Measurements from ENCODE around the gene ST6GALNAC3. TPM values are rescaled to one million over a fixed set of nuclear protein-coding genes. Genes with fewer than 3 reads are reported as not detected.
"Not testable (repeated sequence)": the region's sequence is repeated elsewhere in the genome, so short reads cannot be mapped to it uniquely, and the experiment has no call there.

Gene ST6GALNAC3
- polyA plus RNA-seq, 5 donors = 21.0 to 41.8 (median 33.9) TPM

- DNase-seq = no peak
These were observed 28.5 kb downstream of the ST6GALNAC3 start for GRCh38 chr1:76103034-76103433.

- DNase-seq = no peak
These were observed 30.8 kb downstream of the ST6GALNAC3 start for GRCh38 chr1:76105372-76105771.

- no peak for DNase-seq
These were observed 31.7 kb downstream of the ST6GALNAC3 start for GRCh38 chr1:76106251-76106650.

GRCh38 chr1:76106719-76107235 is 32.2 kb downstream of the ST6GALNAC3 start:
- DNase-seq = no peak

- no peak for DNase-seq
These were observed 34.9 kb downstream of the ST6GALNAC3 start for GRCh38 chr1:76109404-76109803.

- no peak for DNase-seq
These were observed 35.5 kb downstream of the ST6GALNAC3 start for GRCh38 chr1:76109901-76110560.

GRCh38 chr1:76110666-76111065 is 36.1 kb downstream of the ST6GALNAC3 start:
- no peak for DNase-seq

- DNase-seq = not testable (repeated sequence)
These were observed 37.8 kb downstream of the ST6GALNAC3 start for GRCh38 chr1:76112321-76112720.

- DNase-seq = no peak
These were observed 38.9 kb downstream of the ST6GALNAC3 start for GRCh38 chr1:76113446-76113845.

- DNase-seq = no peak
These were observed 40.6 kb downstream of the ST6GALNAC3 start for GRCh38 chr1:76115171-76115570.

- DNase-seq = no peak
These were observed 47.3 kb downstream of the ST6GALNAC3 start for GRCh38 chr1:76121850-76122249.

GRCh38 chr1:76122271-76122670 is 47.7 kb downstream of the ST6GALNAC3 start:
- no peak for DNase-seq

GRCh38 chr1:76123411-76124064 is 49.0 kb downstream of the ST6GALNAC3 start:
- DNase-seq = not testable (repeated sequence)

GRCh38 chr1:76124196-76124595 is 49.6 kb downstream of the ST6GALNAC3 start:
- DNase-seq = no peak

- no peak for DNase-seq
These were observed 51.1 kb downstream of the ST6GALNAC3 start for GRCh38 chr1:76125473-76126219.

GRCh38 chr1:76128096-76128495 is 53.5 kb downstream of the ST6GALNAC3 start:
- DNase-seq = no peak

- no peak for DNase-seq
These were observed 55.2 kb downstream of the ST6GALNAC3 start for GRCh38 chr1:76129731-76130130.

- DNase-seq = no peak
These were observed 56.4 kb downstream of the ST6GALNAC3 start for GRCh38 chr1:76130992-76131391.

GRCh38 chr1:76133977-76134376 is 59.4 kb downstream of the ST6GALNAC3 start:
- DNase-seq = no peak

- DNase-seq = no peak
These were observed 61.3 kb downstream of the ST6GALNAC3 start for GRCh38 chr1:76135835-76136234.

- DNase-seq = no peak
These were observed 62.3 kb downstream of the ST6GALNAC3 start for GRCh38 chr1:76136894-76137293.

GRCh38 chr1:76137746-76138145 is 63.2 kb downstream of the ST6GALNAC3 start:
- DNase-seq = no peak

GRCh38 chr1:76138217-76138616 is 63.7 kb downstream of the ST6GALNAC3 start:
- DNase-seq = no peak
